CD4-positive, alpha-beta memory T cell (primary cell): Measurements from ENCODE around the gene TOR1B. TPM values are rescaled to one million over a fixed set of nuclear protein-coding genes. Genes with fewer than 3 reads are reported as not detected.
A peak's percentile ranks its signal among the peaks of the same experiment; 100 is the strongest.

Experiments used
- CTCF ChIA-PET: fragments of 350-600 bp; sonication (Branson Sonifier 250); formaldehyde crosslinking; loops from one replicate; lab custom pipeline; 2021; ENCODE audit warnings: inconsistent platforms; ENCODE audit not compliant: partially characterized antibody; lab: Charles Lee
- POLR2A ChIA-PET: fragments of 350-600 bp; sonication (Branson Sonifier 250); formaldehyde crosslinking; loops from one replicate; lab custom pipeline; 2021; ENCODE audit not compliant: partially characterized antibody; lab: Charles Lee
- DNase-seq, 5 donors: peaks; one replicate each; pipeline versions ENCODE4 v3.0.0 to v3.0.0-alpha.2; 2020 to 2022; ENCODE audit warnings: mixed read lengths in 1 of 5
- H3K27ac ChIP-seq: one replicate; pipeline ENCODE4 v1.7.0; 2013; ENCODE audit warnings: low read depth, low read length
- H3K27me3 ChIP-seq: 2 replicates; pipeline ENCODE4 v1.7.0; 2013; ENCODE audit warnings: mild to moderate bottlenecking, low read length, moderate library complexity; ENCODE audit not compliant: insufficient read depth
- H3K36me3 ChIP-seq: 2 replicates; pipeline ENCODE4 v1.7.0; 2013; ENCODE audit warnings: mild to moderate bottlenecking, low read length, moderate library complexity; ENCODE audit not compliant: insufficient read depth
- H3K4me1 ChIP-seq: 2 replicates; pipeline ENCODE4 v1.7.0; 2013; ENCODE audit warnings: mild to moderate bottlenecking, low read length, moderate library complexity; ENCODE audit not compliant: insufficient read depth
- H3K4me3 ChIP-seq, 2 donors: one replicate each; pipeline ENCODE4 v1.7.0; 2013; ENCODE audit warnings: low read length in 2 of 2, mild to moderate bottlenecking in 1 of 2
- H3K9me3 ChIP-seq, 2 donors: one replicate each; pipeline ENCODE4 v1.7.0; 2013; ENCODE audit warnings: low read length in 2 of 2, control low read depth in 1 of 2; ENCODE audit not compliant: control insufficient read depth in 1 of 2
- H3K27ac Mint-ChIP-seq, 7 donors: one replicate each; pipeline ENCODE4 v1.8.0; 2020 to 2021; ENCODE audit warnings: mixed read lengths in 7 of 7, mild to moderate bottlenecking in 6 of 7, inconsistent platforms in 3 of 7, moderate library complexity in 3 of 7
- H3K27me3 Mint-ChIP-seq, 2 donors: one replicate each; pipeline ENCODE4 v1.8.0; 2020 to 2021; ENCODE audit warnings: mixed read lengths in 2 of 2
- H3K36me3 Mint-ChIP-seq, 2 donors: one replicate each; pipeline ENCODE4 v1.8.0; 2020 to 2021; ENCODE audit warnings: mixed read lengths in 2 of 2, inconsistent platforms in 1 of 2, mild to moderate bottlenecking in 1 of 2
- H3K4me1 Mint-ChIP-seq, 4 donors: one replicate each; pipeline ENCODE4 v1.8.0; 2020 to 2021; ENCODE audit warnings: mixed read lengths in 4 of 4, mild to moderate bottlenecking in 1 of 4
- H3K4me3 Mint-ChIP-seq, 8 donors: one replicate each; pipeline ENCODE4 v1.8.0; 2020 to 2021; ENCODE audit warnings: mixed read lengths in 8 of 8, mild to moderate bottlenecking in 7 of 8, moderate library complexity in 6 of 8, inconsistent platforms in 3 of 8
- H3K9me3 Mint-ChIP-seq, 8 donors: one replicate each; pipeline ENCODE4 v1.8.0; 2020 to 2021; ENCODE audit warnings: mixed read lengths in 8 of 8, mild to moderate bottlenecking in 5 of 8, inconsistent platforms in 3 of 8, moderate library complexity in 1 of 8
- intact Hi-C: fragments of 100-400 bp; cut with micrococcal nuclease; formaldehyde crosslinking; loops from one replicate; pipeline ENCODE4 v1.15.1; 2023
- polyA plus RNA-seq, 2 donors: library from polyadenylated mRNA; unstranded; fragments of 300-500 nt; fragmentation: Illumina TruSeq; gene quantifications; one replicate each; pipeline ENCODE4 v1.2.3, GENCODE V29; 2021
- total RNA-seq, 2 experiments: library from RNA; stranded (reverse); gene quantifications; one replicate each; pipeline ENCODE4 v1.2.3, GENCODE V29; 2021

TOR1B gene
- total and polyA plus RNA-seq, 4 experiments from 2014 or later: 17.5 to 33.0 (median 27.0) TPM

DNA sequence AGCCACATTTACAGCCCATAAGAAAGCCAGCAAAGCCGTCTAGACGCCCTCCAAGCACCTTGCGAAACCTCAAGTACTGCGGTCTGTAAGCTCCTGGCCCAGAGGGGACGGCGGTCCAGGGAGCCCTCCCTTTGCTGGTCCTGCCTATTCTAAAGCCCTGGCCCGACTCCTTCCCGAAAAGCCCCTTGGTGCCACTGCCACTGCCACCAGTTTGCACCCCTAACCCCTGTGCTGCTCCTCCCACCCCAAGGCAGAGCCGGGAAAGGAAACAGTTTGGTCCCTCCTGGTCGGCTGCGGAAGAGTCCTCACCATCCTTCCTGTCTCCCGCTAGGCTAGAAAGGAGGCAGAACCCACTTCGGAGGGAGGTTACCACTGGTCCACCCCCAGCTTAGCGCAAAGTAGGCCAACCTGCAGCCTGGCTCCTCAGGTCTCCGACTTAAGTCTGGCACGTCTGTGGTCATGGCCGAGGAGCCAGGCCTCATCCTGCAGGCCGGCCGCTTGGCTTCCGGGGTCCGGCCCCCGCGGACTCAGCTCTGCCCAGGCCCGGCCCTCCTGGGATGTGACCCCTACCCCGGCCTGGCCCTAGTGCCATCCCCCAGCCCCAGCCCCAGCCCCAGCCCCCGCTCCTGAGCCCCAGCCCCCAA is 20.0 kb downstream of the TOR1B start:
- H3K27me3 Mint-ChIP-seq: no peaks in the 10 kb centered on the region
- H3K9me3 Mint-ChIP-seq: no peaks in the 10 kb centered on the region
- Histone ChIP-seq H3K36me3 (peaks cover 36% of the 10 kb centered on the region), H3K27ac (peak overlapping the region; percentile 49), H3K9me3 (no peaks in the 10 kb centered on the region), H3K4me3 (peak overlapping the region; percentile 24 to 59), H3K27me3 (no peaks in the 10 kb centered on the region), H3K4me1 (peaks cover 8% of the 10 kb centered on the region)
- ChIA-PET CTCF (no interaction called here), POLR2A (interaction anchor here (1.0 to 4.3 kb wide), 7 partner anchors 11 to 217 kb away, joined by 3 to 40 read pairs (median 4); partner anchors contain the start of genes C9orf78, TOR1B and USP20)
- H3K4me1 Mint-ChIP-seq: peaks cover 12 to 24% (median 17%) of the 10 kb centered on the region in 4 donors
- H3K4me3 Mint-ChIP-seq: peak overlapping the region; percentile 78 to 91 (median 88)
- H3K27ac Mint-ChIP-seq: peak overlapping the region in 6 of 7 donors; percentile 24 to 92 (median 66)
- peak in 1 of 5 donors; percentile 59 for DNase-seq
- peaks cover 13 to 38% of the 10 kb centered on the region in 2 donors for H3K36me3 Mint-ChIP-seq
- intact Hi-C loops: no loop called here

DNA sequence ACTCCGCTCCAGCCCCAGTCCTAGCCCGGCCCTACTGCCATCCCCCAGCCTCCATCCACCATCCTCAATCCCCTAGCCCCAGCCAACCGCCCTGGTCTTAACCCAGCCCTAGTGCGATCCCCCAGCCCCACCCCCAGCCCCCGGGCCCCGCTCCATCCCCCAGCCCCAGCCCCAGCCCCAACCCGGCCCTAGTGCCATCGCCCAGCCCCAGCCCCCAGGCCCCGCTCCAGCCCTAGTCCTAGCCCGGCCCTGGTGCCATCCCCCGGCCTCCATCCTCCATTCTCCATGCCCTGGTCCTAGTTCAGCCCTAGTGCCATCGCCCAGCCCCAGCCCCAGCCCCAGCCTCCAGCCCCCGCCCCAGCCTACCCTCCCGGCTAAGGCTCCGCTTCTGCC is 20.6 kb downstream of the TOR1B start:
- no peak for DNase-seq
- Mint-ChIP-seq H3K4me3 (peak overlapping the region; percentile 84 to 91 (median 88)), H3K36me3 (peaks cover 11 to 38% of the 10 kb centered on the region in 2 donors), H3K27ac (peak overlapping the region in 5 of 7 donors; percentile 35 to 88 (median 78)), H3K4me1 (peaks cover 12 to 24% (median 15%) of the 10 kb centered on the region in 4 donors), H3K27me3 (no peaks in the 10 kb centered on the region), H3K9me3 (no peaks in the 10 kb centered on the region)
- H3K27me3 ChIP-seq: no peaks in the 10 kb centered on the region
- H3K4me3 ChIP-seq: peak overlapping the region in 1 of 2 donors; percentile 73
- no peaks in the 10 kb centered on the region for H3K9me3 ChIP-seq
- ChIA-PET CTCF (no interaction called here), POLR2A (interaction anchor here (1.0 to 4.3 kb wide), 6 partner anchors 12 to 217 kb away, joined by 3 to 40 read pairs (median 4); partner anchors contain the start of genes C9orf78, TOR1B and USP20)
- H3K4me1 ChIP-seq: peaks cover 8% of the 10 kb centered on the region
- intact Hi-C loops: no loop called here
- H3K36me3 ChIP-seq: peaks cover 33% of the 10 kb centered on the region
- H3K27ac ChIP-seq: peak overlapping the region; percentile 62

DNA sequence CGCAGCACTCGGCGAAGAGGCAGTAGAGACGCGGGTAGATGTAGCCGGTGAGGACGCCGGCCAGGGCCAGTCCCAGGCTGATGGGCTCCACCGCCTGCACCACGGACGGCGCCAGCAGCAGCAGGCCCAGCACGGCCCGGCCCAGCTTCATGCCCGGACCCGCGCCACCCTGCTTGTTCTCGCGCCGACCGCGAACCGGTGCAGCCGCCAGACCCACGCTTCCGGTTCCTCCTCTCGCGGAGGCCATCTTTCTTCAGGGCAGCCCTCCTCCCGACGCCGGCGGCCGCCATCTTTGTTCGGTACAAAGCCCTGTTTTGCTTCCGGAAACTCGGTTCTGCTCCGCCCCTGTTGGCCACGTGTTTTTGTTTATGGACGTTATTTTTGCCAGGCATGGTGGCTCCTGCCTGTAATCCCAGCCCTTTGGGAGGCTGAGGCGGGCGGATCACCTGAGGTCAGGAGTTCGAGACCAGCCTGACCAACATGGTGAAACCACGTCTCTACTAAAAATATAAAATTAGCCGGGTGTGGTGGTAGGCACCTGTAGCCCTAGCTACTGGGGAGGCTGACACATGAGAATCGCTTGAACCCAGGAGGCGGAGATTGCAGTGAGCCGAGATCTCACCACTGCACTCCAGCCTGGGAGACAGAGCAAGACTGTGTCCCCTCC is 21.1 kb downstream of the TOR1B start, which contains the start of gene TOR1A:
Gene TOR1A, minus strand, starts transcription at position 202 of the 667 bp plus-strand sequence. Its CDS starts 51 bp downstream, at position 151.
- Histone ChIP-seq H3K9me3 (no peaks in the 10 kb centered on the region), H3K4me3 (peak within 1 kb of the TSS; percentile 24 to 73), H3K4me1 (peaks cover 8% of the 10 kb centered on the region), H3K27me3 (no peaks in the 10 kb centered on the region), H3K27ac (peak within 1 kb of the TSS; percentile 62), H3K36me3 (peaks cover 33% of the 10 kb centered on the region)
- CTCF ChIA-PET: no interaction called here
- Mint-ChIP-seq H3K9me3 (no peaks in the 10 kb centered on the region), H3K4me1 (peaks cover 8 to 18% (median 13%) of the 10 kb centered on the region in 4 donors), H3K4me3 (peak within 1 kb of the TSS; percentile 84 to 91 (median 88)), H3K27ac (peak within 1 kb of the TSS; percentile 73 to 95 (median 88)), H3K27me3 (no peaks in the 10 kb centered on the region), H3K36me3 (peaks cover 12 to 38% of the 10 kb centered on the region in 2 donors)
- intact Hi-C loops: loop anchor here (1.0 kb wide), 5 partner anchors 11 to 214 kb away; partner anchors contain the start of genes C9orf78, TOR1B and USP20
- peak; percentile 89 to 95 (median 90) for DNase-seq
- POLR2A ChIA-PET: interaction anchor here (0.6 to 4.3 kb wide), 8 partner anchors 12 to 216 kb away, joined by 3 to 40 read pairs (median 4); partner anchors contain the start of genes C9orf78, TOR1B and USP20

DNA sequence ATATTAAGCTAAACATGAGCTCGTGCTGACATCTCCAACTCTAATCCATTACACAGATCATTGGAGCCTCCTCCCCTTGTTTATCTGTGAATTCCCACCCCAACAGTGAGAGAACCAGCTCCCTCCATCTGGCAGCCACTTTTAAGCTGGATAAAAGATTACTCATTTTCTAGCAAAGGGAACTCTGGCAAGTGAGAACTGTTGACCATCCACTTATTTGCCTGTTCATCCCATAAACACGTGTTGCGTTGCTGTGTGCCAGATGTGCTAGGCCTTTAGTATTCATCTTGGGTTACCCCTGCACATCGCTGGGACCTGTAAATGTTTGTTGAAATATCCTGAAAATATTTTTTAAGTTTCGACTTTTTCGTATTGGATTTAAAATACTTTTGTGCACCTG is 23.4 kb downstream of the TOR1B start:
- Mint-ChIP-seq H3K27ac (peak overlapping the region in 1 of 7 donors; percentile 63), H3K36me3 (peaks cover 27 to 54% of the 10 kb centered on the region in 2 donors), H3K27me3 (no peaks in the 10 kb centered on the region), H3K4me1 (peaks cover 8 to 17% (median 13%) of the 10 kb centered on the region in 4 donors), H3K9me3 (no peaks in the 10 kb centered on the region), H3K4me3 (no peak overlapping the region)
- H3K4me3 ChIP-seq: no peak overlapping the region
- no peak for DNase-seq
- H3K9me3 ChIP-seq: no peaks in the 10 kb centered on the region
- intact Hi-C loops: no loop called here
- ChIA-PET POLR2A (interaction anchor here (0.6 to 4.3 kb wide), 2 partner anchors 9 to 121 kb away, joined by 4 to 40 read pairs; partner anchors contain the start of genes C9orf78 and USP20), CTCF (interaction anchor here (0.6 to 0.9 kb wide), 2 partner anchors 166 to 410 kb away, joined by 3 read pairs; no protein-coding TSS in a partner anchor)
- H3K36me3 ChIP-seq: peaks cover 46% of the 10 kb centered on the region
- peaks cover 8% of the 10 kb centered on the region for H3K4me1 ChIP-seq
- no peak overlapping the region for H3K27ac ChIP-seq
- no peaks in the 10 kb centered on the region for H3K27me3 ChIP-seq

- Histone ChIP-seq H3K36me3 (peaks cover 47% of the 10 kb centered on the region), H3K4me3 (no peak overlapping the region), H3K27ac (no peak overlapping the region), H3K4me1 (peaks cover 8% of the 10 kb centered on the region), H3K27me3 (no peaks in the 10 kb centered on the region), H3K9me3 (no peaks in the 10 kb centered on the region)
- Mint-ChIP-seq H3K27ac (peak overlapping the region in 2 of 7 donors; percentile 63 to 76), H3K36me3 (peaks cover 27 to 57% of the 10 kb centered on the region in 2 donors), H3K4me1 (peaks cover 8 to 17% (median 13%) of the 10 kb centered on the region in 4 donors), H3K4me3 (no peak overlapping the region), H3K27me3 (no peaks in the 10 kb centered on the region), H3K9me3 (no peaks in the 10 kb centered on the region)
- ChIA-PET CTCF (interaction anchor here (0.9 kb wide), 1 partner anchor 410 kb away, joined by 3 read pairs; no protein-coding TSS in a partner anchor), POLR2A (interaction anchor here (0.7 kb wide), 1 partner anchor 63 kb away, joined by 3 read pairs; no protein-coding TSS in a partner anchor)
- DNase-seq: no peak
- intact Hi-C loops: no loop called here
These were observed 23.8 kb downstream of the TOR1B start for GRCh38 chr9:129826759-129827158.

DNA sequence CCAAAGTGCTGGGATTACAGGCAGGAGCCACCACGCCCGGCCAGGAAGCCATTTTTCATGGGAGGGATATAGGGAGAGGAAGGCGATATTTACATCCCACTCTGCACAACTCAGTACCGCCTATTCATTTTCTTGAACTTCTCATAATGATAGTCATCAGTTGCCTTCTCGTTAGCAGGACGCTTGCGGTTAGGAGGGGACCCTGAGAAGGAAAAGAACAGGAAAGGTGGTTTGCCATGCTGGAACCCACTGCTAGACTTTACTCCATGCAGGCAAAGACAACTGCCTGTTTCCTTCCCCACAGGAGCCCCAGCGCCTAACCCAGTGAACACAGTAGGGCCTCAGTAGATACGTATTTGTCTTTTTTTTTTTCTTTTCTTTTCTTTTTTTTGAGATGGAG is 25.1 kb downstream of the TOR1B start:
- ChIA-PET POLR2A (interaction anchor here (1.7 kb wide), 1 partner anchor 41 kb away, joined by 4 read pairs; no protein-coding TSS in a partner anchor), CTCF (interaction anchor here (1.5 kb wide), 1 partner anchor 217 kb away, joined by 3 read pairs; no protein-coding TSS in a partner anchor)
- Mint-ChIP-seq H3K27me3 (no peaks in the 10 kb centered on the region), H3K36me3 (peaks cover 23 to 55% of the 10 kb centered on the region in 2 donors), H3K9me3 (no peaks in the 10 kb centered on the region), H3K4me3 (no peak overlapping the region), H3K27ac (no peak overlapping the region), H3K4me1 (peaks cover under 1 to 8% (median 4%) of the 10 kb centered on the region in 4 donors)
- H3K27ac ChIP-seq: no peak overlapping the region
- peaks cover 2% of the 10 kb centered on the region for H3K4me1 ChIP-seq
- no peaks in the 10 kb centered on the region for H3K9me3 ChIP-seq
- peaks cover 52% of the 10 kb centered on the region for H3K36me3 ChIP-seq
- intact Hi-C loops: no loop called here
- H3K27me3 ChIP-seq: no peaks in the 10 kb centered on the region
- no peak overlapping the region for H3K4me3 ChIP-seq
- no peak for DNase-seq
